H9 (cell line): ENCODE results near the gene TM2D1. TPM values are rescaled to one million over a fixed set of nuclear protein-coding genes. Genes with fewer than 3 reads are reported as not detected.

Experiments used
- DNase-seq: peaks from one replicate; pipeline ENCODE4 v3.0.0-alpha.2; 2017
- H2AFZ ChIP-seq: one replicate; pipeline ENCODE4 v1.6.1; 2013; ENCODE audit warnings: mild to moderate bottlenecking, low read length, control low read depth, moderate library complexity
- H2AK5ac ChIP-seq: 2 replicates; pipeline ENCODE4 v1.6.1; 2013; ENCODE audit warnings: low read length, control low read depth, mixed read lengths; ENCODE audit not compliant: insufficient read length
- H2BK120ac ChIP-seq: one replicate; pipeline ENCODE4 v1.6.1; 2013; ENCODE audit warnings: low read depth, mild to moderate bottlenecking, low read length, control low read depth, inconsistent platforms; ENCODE audit not compliant: poor library complexity, severe bottlenecking
- H2BK12ac ChIP-seq: 2 replicates; pipeline ENCODE4 v1.6.1; 2013; ENCODE audit warnings: low read length, control low read depth, mixed read lengths, low read depth; ENCODE audit not compliant: insufficient read length
- H2BK15ac ChIP-seq: 2 replicates; pipeline ENCODE4 v1.6.1; 2013; ENCODE audit warnings: low read depth, low read length, control low read depth
- H2BK20ac ChIP-seq: one replicate; pipeline ENCODE4 v1.6.1; 2013; ENCODE audit warnings: low read depth, mild to moderate bottlenecking, low read length, control low read depth, inconsistent platforms; ENCODE audit not compliant: poor library complexity, severe bottlenecking
- H2BK5ac ChIP-seq: 2 replicates; pipeline ENCODE4 v1.6.1; 2013; ENCODE audit warnings: low read length, control low read depth, mixed read lengths; ENCODE audit not compliant: insufficient read length
- H3K14ac ChIP-seq: 2 replicates; pipeline ENCODE4 v1.6.1; 2013; ENCODE audit warnings: low read length, control low read depth; ENCODE audit not compliant: insufficient read depth
- H3K18ac ChIP-seq: 2 replicates; pipeline ENCODE4 v1.6.1; 2013; ENCODE audit warnings: low read depth, mild to moderate bottlenecking, mixed read lengths, low read length, control low read depth; ENCODE audit not compliant: insufficient read length
- H3K23ac ChIP-seq: 2 replicates; pipeline ENCODE4 v1.6.1; 2013; ENCODE audit warnings: low read length, control low read depth, mixed read lengths, low read depth; ENCODE audit not compliant: insufficient read length
- H3K23me2 ChIP-seq: 2 replicates; pipeline ENCODE4 v1.6.1; 2013; ENCODE audit warnings: low read depth, mild to moderate bottlenecking, mixed read lengths, low read length, control low read depth; ENCODE audit not compliant: insufficient read length, poor library complexity, severe bottlenecking
- H3K27ac ChIP-seq: 2 replicates; pipeline ENCODE4 v1.5.1; 2013; ENCODE audit warnings: low read length, control low read depth, mixed read lengths, low read depth; ENCODE audit not compliant: insufficient read length
- H3K27me3 ChIP-seq: 2 replicates; pipeline ENCODE4 v1.6.1; 2013; ENCODE audit warnings: low read length, control low read depth, inconsistent platforms; ENCODE audit not compliant: insufficient read depth
- H3K4ac ChIP-seq: 2 replicates; pipeline ENCODE4 v1.6.1; 2013; ENCODE audit warnings: low read depth, mild to moderate bottlenecking, control low read depth, inconsistent platforms, low read length, moderate library complexity
- H3K4me1 ChIP-seq: 2 replicates; pipeline ENCODE4 v1.6.1; 2013; ENCODE audit warnings: low read length, control low read depth, inconsistent platforms; ENCODE audit not compliant: insufficient read depth
- H3K4me2 ChIP-seq: 2 replicates; pipeline ENCODE4 v1.6.1; 2013; ENCODE audit warnings: low read length, control low read depth, mixed read lengths; ENCODE audit not compliant: insufficient read length, insufficient read depth
- H3K56ac ChIP-seq: 2 replicates; pipeline ENCODE4 v1.6.1; 2013; ENCODE audit warnings: low read depth, mild to moderate bottlenecking, mixed read lengths, low read length, control low read depth; ENCODE audit not compliant: insufficient read length
- H3K79me1 ChIP-seq: 2 replicates; pipeline ENCODE4 v1.6.1; 2013; ENCODE audit warnings: low read depth, mild to moderate bottlenecking, moderate library complexity, low read length, control low read depth, inconsistent platforms; ENCODE audit not compliant: insufficient read depth, poor library complexity, severe bottlenecking
- H3K79me2 ChIP-seq: 2 replicates; pipeline ENCODE4 v1.6.1; 2013; ENCODE audit warnings: low read length, control low read depth, inconsistent platforms; ENCODE audit not compliant: insufficient read depth
- H3K9ac ChIP-seq: 2 replicates; pipeline ENCODE4 v1.6.1; 2013; ENCODE audit warnings: low read length, control low read depth, mixed read lengths; ENCODE audit not compliant: insufficient read length; ENCODE audit errors: extremely low read depth
- H3K9me3 ChIP-seq: one replicate; pipeline ENCODE4 v1.6.1; 2013; ENCODE audit warnings: low read depth, low read length, inconsistent platforms; ENCODE audit not compliant: control insufficient read depth
- H3T11ph ChIP-seq: one replicate; pipeline ENCODE4 v1.6.1; 2013; ENCODE audit warnings: mild to moderate bottlenecking, low read length, control low read depth, inconsistent platforms
- H4K20me1 ChIP-seq: one replicate; pipeline ENCODE4 v1.6.1; 2013; ENCODE audit not compliant: control insufficient read depth, insufficient read length, insufficient read depth
- H4K5ac ChIP-seq: 2 replicates; pipeline ENCODE4 v1.6.1; 2013; ENCODE audit warnings: low read depth, mild to moderate bottlenecking, mixed read lengths, low read length, control low read depth; ENCODE audit not compliant: insufficient read length
- H4K8ac ChIP-seq: replicated peaks from 2 replicates; pipeline ENCODE4 v1.6.1; 2013; ENCODE audit warnings: low read length, control low read depth, mixed read lengths, low read depth; ENCODE audit not compliant: insufficient read length
- H4K91ac ChIP-seq: 2 replicates; pipeline ENCODE4 v1.6.1; 2013; ENCODE audit warnings: low read depth, mild to moderate bottlenecking, moderate library complexity, mixed read lengths, low read length, control low read depth; ENCODE audit not compliant: insufficient read length
- H3K27ac Mint-ChIP-seq, 3 experiments: 2 replicates in 2 of 3; 3 replicates in 1 of 3; pipeline ENCODE4 v1.8.0; 2020 to 2021; ENCODE audit warnings: mixed read lengths in 3 of 3, mild to moderate bottlenecking in 1 of 3, moderate library complexity in 1 of 3
- H3K27me3 Mint-ChIP-seq: 2 replicates; pipeline ENCODE4 v1.8.0; 2021; ENCODE audit warnings: low read depth, mild to moderate bottlenecking, moderate library complexity, mixed read lengths
- H3K36me3 Mint-ChIP-seq, 3 experiments: 2 replicates in 2 of 3; 3 replicates in 1 of 3; pipeline ENCODE4 v1.8.0; 2020 to 2021; ENCODE audit warnings: low read depth in 3 of 3, mixed read lengths in 3 of 3; ENCODE audit not compliant: insufficient read depth in 1 of 3
- H3K4me1 Mint-ChIP-seq, 2 experiments: 2 replicates each; pipeline ENCODE4 v1.8.0; 2020; ENCODE audit warnings: mixed read lengths in 2 of 2
- H3K4me3 Mint-ChIP-seq, 2 experiments: 2 replicates in 1 of 2; 3 replicates in 1 of 2; pipeline ENCODE4 v1.8.0; 2020 to 2021; ENCODE audit warnings: mild to moderate bottlenecking in 2 of 2, mixed read lengths in 2 of 2, moderate library complexity in 1 of 2
- H3K9me3 Mint-ChIP-seq, 2 experiments: 2 replicates in 1 of 2; 3 replicates in 1 of 2; pipeline ENCODE4 v1.8.0; 2020; ENCODE audit warnings: mild to moderate bottlenecking in 2 of 2, mixed read lengths in 2 of 2, moderate library complexity in 1 of 2
- CTCF ChIP-seq: fragments of 200-600 bp; sonication (generic); conservative IDR thresholded peaks from 3 replicates; pipeline ENCODE4 v1.8.0; 2021; ENCODE audit warnings: antibody characterized with exemption, mild to moderate bottlenecking
- WGBS: extraction: QIAGEN DNeasy Blood & Tissue Kit; methylation state at CpG from one replicate; pipeline ENCODE4 v1.1.7; 2013; ENCODE audit warnings: missing lambda C conversion rate, low lambda C conversion rate, mixed read lengths; ENCODE audit not compliant: insufficient read length; ENCODE audit errors: extremely low coverage; 5-methylcytosine and 5-hydroxymethylcytosine counted together
- total RNA-seq: library from RNA; stranded (reverse); gene quantifications from 2 replicates; pipeline ENCODE4 v1.2.1, GENCODE V29; 2021

Gene TM2D1
- total RNA-seq, 1 experiment from 2014 or later = 20.3 TPM

- no peak overlapping the region for H3K4me3 Mint-ChIP-seq
- no peak overlapping the region for H2BK12ac ChIP-seq
These were observed 42.0 kb downstream of the TM2D1 start for GRCh38 chr1:61682891-61683290.

More at GRCh38 chr1:61682891-61683290, 42.0 kb downstream of the TM2D1 start:
- Histone ChIP-seq H2BK120ac (no peak overlapping the region), H3T11ph (no peak overlapping the region), H3K27me3 (no peaks in the 10 kb centered on the region), H4K8ac (no peak overlapping the region), H3K18ac (no peak overlapping the region), H3K79me1 (no peaks in the 10 kb centered on the region), H3K9ac (no peak overlapping the region), H2BK15ac (no peak overlapping the region), H2BK20ac (no peak overlapping the region), H3K56ac (no peak overlapping the region), H2AFZ (no peak overlapping the region), H4K20me1 (no peaks in the 10 kb centered on the region), H2BK5ac (no peak overlapping the region), H3K4ac (no peak overlapping the region), H2AK5ac (no peak overlapping the region), H4K5ac (no peak overlapping the region), H3K4me1 (no peaks in the 10 kb centered on the region), H3K27ac (no peak overlapping the region), H4K91ac (no peak overlapping the region), H3K23ac (no peak overlapping the region), H3K14ac (no peak overlapping the region), H3K23me2 (no peaks in the 10 kb centered on the region), H3K79me2 (no peaks in the 10 kb centered on the region), H3K4me2 (no peak overlapping the region), H3K9me3 (no peaks in the 10 kb centered on the region)
- no peak for TF ChIP-seq CTCF
- Mint-ChIP-seq H3K27me3 (no peaks in the 10 kb centered on the region), H3K36me3 (peaks cover 0 to 4% (median 0%) of the 10 kb centered on the region in 3 experiments; a peak in 2 of 7 replicates), H3K4me1 (peaks cover 5 to 6% of the 10 kb centered on the region in 2 experiments; a peak in 2 of 4 replicates), H3K9me3 (no peaks in the 10 kb centered on the region), H3K27ac (no peak overlapping the region)
- no peak for DNase-seq
- WGBS = no CpG with 5 or more reads among the region's 3 CpGs
